ENCODE results near the gene LAPTM5. TPM values are rescaled to one million over a fixed set of nuclear protein-coding genes. Genes with fewer than 3 reads are reported as not detected.

LAPTM5 gene
- total RNA-seq, 1 donor from 2014 or later, result 0.77 TPM

DNA sequence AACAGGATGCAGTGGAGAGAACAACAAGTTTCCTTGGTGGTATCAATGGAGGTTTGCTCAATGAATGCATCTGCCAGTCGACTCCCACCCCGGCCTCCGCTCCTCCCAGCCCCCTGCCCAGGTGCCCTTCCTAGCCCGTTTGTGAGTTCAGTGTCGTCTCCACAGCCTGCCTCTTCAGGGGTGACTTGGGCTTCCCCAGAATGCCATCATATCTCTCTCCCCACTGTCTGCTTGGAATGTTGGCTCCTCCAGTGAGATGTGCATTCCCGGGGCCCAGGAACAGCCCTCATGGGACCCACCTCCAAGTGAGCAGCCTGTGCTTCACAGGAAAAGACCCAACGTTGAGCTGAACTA lies 64.6 kb downstream of the LAPTM5 start:
- Histone ChIP-seq H3K36me3 (ENCODE audit: insufficient read depth, low read length) (no peaks in the 10 kb centered on the region), H4K20me1 (ENCODE audit: insufficient read depth, low read length) (no peaks in the 10 kb centered on the region), H3K9ac (ENCODE audit: low read length) (no peak overlapping the region), H3K4me3 (ENCODE audit: insufficient read depth, low read depth, low read length) (no peak overlapping the region), H3K27ac (ENCODE audit: low read depth, low read length) (no peak overlapping the region), H3K79me2 (ENCODE audit: insufficient read depth, low read length) (no peaks in the 10 kb centered on the region), H3K4me1 (ENCODE audit: insufficient read depth, low read length) (peaks cover 14% of the 10 kb centered on the region), H3K4me2 (ENCODE audit: low read length) (no peak overlapping the region), H3K9me3 (ENCODE audit: insufficient read depth, low read depth, low read length) (no peaks in the 10 kb centered on the region), H2AFZ (ENCODE audit: low read depth, low read length) (no peak overlapping the region), H3K27me3 (ENCODE audit: insufficient read depth, low read length) (peaks cover 12% of the 10 kb centered on the region)
- H3K36me3 Mint-ChIP-seq (ENCODE audit: low read depth, unreplicated experiment), result no peaks in the 10 kb centered on the region
- H3K4me1 Mint-ChIP-seq (ENCODE audit: low read depth, unreplicated experiment), result peaks cover 13% of the 10 kb centered on the region
- H3K27me3 Mint-ChIP-seq (ENCODE audit: low read depth, unreplicated experiment), result peaks cover 29% of the 10 kb centered on the region
- H3K4me3 Mint-ChIP-seq (ENCODE audit: unreplicated experiment), result no peak overlapping the region
- FAIRE-seq (no peak), DNase-seq (ENCODE audit: low read depth) (no peak)
- no peaks in the 10 kb centered on the region for H3K9me3 Mint-ChIP-seq (ENCODE audit: unreplicated experiment)
- TF ChIP-seq, protein P1, sequence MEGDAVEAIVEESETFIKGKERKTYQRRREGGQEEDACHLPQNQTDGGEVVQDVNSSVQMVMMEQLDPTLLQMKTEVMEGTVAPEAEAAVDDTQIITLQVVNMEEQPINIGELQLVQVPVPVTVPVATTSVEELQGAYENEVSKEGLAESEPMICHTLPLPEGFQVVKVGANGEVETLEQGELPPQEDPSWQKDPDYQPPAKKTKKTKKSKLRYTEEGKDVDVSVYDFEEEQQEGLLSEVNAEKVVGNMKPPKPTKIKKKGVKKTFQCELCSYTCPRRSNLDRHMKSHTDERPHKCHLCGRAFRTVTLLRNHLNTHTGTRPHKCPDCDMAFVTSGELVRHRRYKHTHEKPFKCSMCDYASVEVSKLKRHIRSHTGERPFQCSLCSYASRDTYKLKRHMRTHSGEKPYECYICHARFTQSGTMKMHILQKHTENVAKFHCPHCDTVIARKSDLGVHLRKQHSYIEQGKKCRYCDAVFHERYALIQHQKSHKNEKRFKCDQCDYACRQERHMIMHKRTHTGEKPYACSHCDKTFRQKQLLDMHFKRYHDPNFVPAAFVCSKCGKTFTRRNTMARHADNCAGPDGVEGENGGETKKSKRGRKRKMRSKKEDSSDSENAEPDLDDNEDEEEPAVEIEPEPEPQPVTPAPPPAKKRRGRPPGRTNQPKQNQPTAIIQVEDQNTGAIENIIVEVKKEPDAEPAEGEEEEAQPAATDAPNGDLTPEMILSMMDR (IDR thresholded peaks at IDR 0.05; ENCODE audit: insufficient read depth, low read depth, low read length), result no peak
- TF ChIP-seq EZH2 (IDR thresholded peaks at IDR 0.05; ENCODE audit: insufficient read depth, low read length), result no peak
- no peak overlapping the region for H3K27ac Mint-ChIP-seq (ENCODE audit: unreplicated experiment)

DNA sequence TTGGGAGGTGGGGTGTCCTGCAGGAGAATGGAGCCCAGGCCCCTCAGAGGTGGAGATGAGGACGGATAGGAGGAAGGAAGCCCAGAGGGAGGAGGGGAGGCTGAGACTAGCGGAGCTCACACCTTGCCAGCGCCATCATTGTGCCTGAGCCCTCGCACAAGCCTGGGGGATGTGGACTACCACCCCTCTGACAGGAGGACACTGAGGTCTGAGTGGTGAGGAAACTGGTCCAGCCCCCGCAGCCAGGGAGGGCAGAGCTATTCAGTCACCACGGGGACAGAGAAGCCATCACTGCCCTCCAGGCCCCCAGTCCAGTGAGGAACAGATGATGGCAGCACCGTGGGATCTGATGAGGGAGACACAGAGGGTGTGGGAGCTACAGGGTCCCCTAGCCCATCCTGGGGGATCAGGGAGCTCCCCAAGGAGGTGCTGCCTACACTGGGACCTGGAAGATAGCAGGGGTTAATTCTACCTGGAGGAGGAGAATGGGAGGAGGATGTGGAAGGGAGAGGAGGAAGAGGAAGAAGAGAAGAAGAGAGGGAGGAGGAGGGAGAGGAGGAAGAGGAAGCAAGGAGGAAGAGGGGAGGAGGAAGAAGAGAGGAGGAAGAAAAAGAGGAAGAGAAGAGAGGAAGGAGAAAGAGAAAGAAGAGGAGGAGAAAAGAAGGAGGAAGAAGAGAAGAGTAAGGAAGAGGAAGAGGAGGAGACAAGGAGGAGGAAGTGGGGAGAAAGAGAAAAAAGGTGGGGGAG lies 65.2 kb downstream of the LAPTM5 start:
- Histone ChIP-seq H3K4me1 (ENCODE audit: insufficient read depth, low read length) (peaks cover 9% of the 10 kb centered on the region), H4K20me1 (ENCODE audit: insufficient read depth, low read length) (no peaks in the 10 kb centered on the region), H3K79me2 (ENCODE audit: insufficient read depth, low read length) (no peaks in the 10 kb centered on the region), H2AFZ (ENCODE audit: low read depth, low read length) (no peak overlapping the region), H3K9ac (ENCODE audit: low read length) (no peak overlapping the region), H3K9me3 (ENCODE audit: insufficient read depth, low read depth, low read length) (no peaks in the 10 kb centered on the region), H3K27me3 (ENCODE audit: insufficient read depth, low read length) (peaks cover 16% of the 10 kb centered on the region), H3K36me3 (ENCODE audit: insufficient read depth, low read length) (no peaks in the 10 kb centered on the region), H3K4me2 (ENCODE audit: low read length) (no peak overlapping the region), H3K4me3 (ENCODE audit: insufficient read depth, low read depth, low read length) (no peak overlapping the region), H3K27ac (ENCODE audit: low read depth, low read length) (no peak overlapping the region)
- Mint-ChIP-seq H3K4me1 (ENCODE audit: low read depth, unreplicated experiment) (peaks cover 11% of the 10 kb centered on the region), H3K4me3 (ENCODE audit: unreplicated experiment) (no peak overlapping the region), H3K9me3 (ENCODE audit: unreplicated experiment) (peaks cover under 1% of the 10 kb centered on the region), H3K36me3 (ENCODE audit: low read depth, unreplicated experiment) (no peaks in the 10 kb centered on the region), H3K27me3 (ENCODE audit: low read depth, unreplicated experiment) (peaks cover 33% of the 10 kb centered on the region), H3K27ac (ENCODE audit: unreplicated experiment) (no peak overlapping the region)
- DNase-seq (ENCODE audit: low read depth) (no peak), FAIRE-seq (no peak)
- TF ChIP-seq, protein P1 (IDR thresholded peaks at IDR 0.05; ENCODE audit: insufficient read depth, low read depth, low read length), result no peak
- no peak for TF ChIP-seq EZH2 (IDR thresholded peaks at IDR 0.05; ENCODE audit: insufficient read depth, low read length)

DNA sequence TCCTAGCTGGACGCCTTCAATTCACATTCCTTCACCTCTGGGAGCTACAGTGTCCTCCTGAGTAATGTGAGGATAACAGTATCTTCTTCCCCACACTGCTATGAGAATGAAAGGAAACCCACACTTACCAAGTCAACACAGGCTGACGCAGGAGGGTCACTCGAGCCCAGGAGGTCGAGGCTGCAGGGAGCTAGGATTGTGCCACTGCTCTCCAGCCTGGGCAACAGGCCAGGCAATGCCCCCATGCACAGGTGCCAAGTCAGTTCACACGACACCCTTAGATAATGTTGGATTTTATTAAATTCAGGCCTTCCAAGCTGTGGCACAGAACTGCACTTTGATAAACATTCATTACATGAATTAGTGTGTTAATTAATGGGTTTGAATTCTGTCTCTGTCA lies 66.1 kb downstream of the LAPTM5 start:
- peaks cover 25% of the 10 kb centered on the region for H3K27me3 ChIP-seq (ENCODE audit: insufficient read depth, low read length)
- Mint-ChIP-seq H3K4me3 (ENCODE audit: unreplicated experiment) (no peak overlapping the region), H3K36me3 (ENCODE audit: low read depth, unreplicated experiment) (no peaks in the 10 kb centered on the region), H3K9me3 (ENCODE audit: unreplicated experiment) (peaks cover 2% of the 10 kb centered on the region), H3K4me1 (ENCODE audit: low read depth, unreplicated experiment) (peaks cover 11% of the 10 kb centered on the region), H3K27ac (ENCODE audit: unreplicated experiment) (no peak overlapping the region), H3K27me3 (ENCODE audit: low read depth, unreplicated experiment) (peaks cover 40% of the 10 kb centered on the region)
- no peak overlapping the region for H3K27ac ChIP-seq (ENCODE audit: low read depth, low read length)
- no peak overlapping the region for H3K9ac ChIP-seq (ENCODE audit: low read length)
- peaks cover 9% of the 10 kb centered on the region for H3K4me1 ChIP-seq (ENCODE audit: insufficient read depth, low read length)
- FAIRE-seq (no peak), DNase-seq (ENCODE audit: low read depth) (no peak)
- no peaks in the 10 kb centered on the region for H3K9me3 ChIP-seq (ENCODE audit: insufficient read depth, low read depth, low read length)
- peak overlapping the region; percentile 8 for H3K4me2 ChIP-seq (ENCODE audit: low read length)
- H3K36me3 ChIP-seq (ENCODE audit: insufficient read depth, low read length), result no peaks in the 10 kb centered on the region
- no peak overlapping the region for H2AFZ ChIP-seq (ENCODE audit: low read depth, low read length)
- TF ChIP-seq, protein P1 (IDR thresholded peaks at IDR 0.05; ENCODE audit: insufficient read depth, low read depth, low read length), result no peak
- TF ChIP-seq EZH2 (IDR thresholded peaks at IDR 0.05; ENCODE audit: insufficient read depth, low read length), result no peak
- no peak overlapping the region for H3K4me3 ChIP-seq (ENCODE audit: insufficient read depth, low read depth, low read length)
- H3K79me2 ChIP-seq (ENCODE audit: insufficient read depth, low read length), result no peaks in the 10 kb centered on the region
- H4K20me1 ChIP-seq (ENCODE audit: insufficient read depth, low read length), result no peaks in the 10 kb centered on the region
